IMR-90 (cell line): ENCODE results near the gene CAB39.

Experiments used
- CEBPB ChIP-seq: IDR thresholded peaks from 2 replicates; pipeline ENCODE4 v1.6.1; 2012; ENCODE audit warnings: low read depth, low read length, improper control_type of control experiment
- CTCF ChIP-seq: conservative IDR thresholded peaks from 2 replicates; pipeline ENCODE4 v1.5.1; 2012; ENCODE audit warnings: mild to moderate bottlenecking, low read depth, low read length, improper control_type of control experiment
- FOS ChIP-seq: fragments of 150-350 bp; IDR thresholded peaks from 2 replicates; pipeline ENCODE4 v1.6.1; 2016; ENCODE audit warnings: low read depth, low read length
- MAZ ChIP-seq: IDR thresholded peaks from 2 replicates; pipeline ENCODE4 v1.6.1; 2012; ENCODE audit warnings: low read depth, mild to moderate bottlenecking, low read length, improper control_type of control experiment, moderate library complexity, borderline replicate concordance
- POLR2A ChIP-seq: IDR thresholded peaks from 2 replicates; pipeline ENCODE4 v1.6.1; 2012; ENCODE audit warnings: mild to moderate bottlenecking, low read depth, low read length
- RAD21 ChIP-seq: IDR thresholded peaks from 2 replicates; pipeline ENCODE4 v1.6.1; 2012; ENCODE audit warnings: low read length, improper control_type of control experiment
- RCOR1 ChIP-seq: IDR thresholded peaks from 2 replicates; pipeline ENCODE4 v1.6.1; 2012; ENCODE audit warnings: mild to moderate bottlenecking, low read length, improper control_type of control experiment; ENCODE audit not compliant: insufficient replicate concordance
- RFX5 ChIP-seq: IDR thresholded peaks from 2 replicates; pipeline ENCODE4 v1.8.0; 2012; ENCODE audit warnings: low read depth, mild to moderate bottlenecking, low read length, moderate library complexity
- USF2 ChIP-seq: fragments of 150-350 bp; IDR thresholded peaks from 2 replicates; pipeline ENCODE4 v1.6.1; 2017; ENCODE audit warnings: mild to moderate bottlenecking, antibody characterized with exemption, low read length, low read depth

GRCh38 chr2:230671117-230671516 lies 41.5 kb upstream of the CAB39 start:
- no peak for TF ChIP-seq CTCF
- TF ChIP-seq POLR2A = no peak
- TF ChIP-seq FOS = peak; percentile 56
- TF ChIP-seq RFX5 = no peak
- peak; percentile 98 for TF ChIP-seq RCOR1
- no peak for TF ChIP-seq MAZ
- no peak for TF ChIP-seq CEBPB
- no peak for TF ChIP-seq RAD21
- no peak for TF ChIP-seq USF2
